OCI-LY1 (cell line): Measurements from ENCODE around the gene ZNF777.

ENCODE experiments used
- H2AFZ ChIP-seq: fragments of 200-600 bp; sonication (generic), shearing (Covaris generic); 2 replicates; pipeline ENCODE4 v1.6.0; 2014; ENCODE audit warnings: antibody characterized with exemption, mild to moderate bottlenecking, low read length
- H3F3A ChIP-seq: fragments of 200-600 bp; sonication (generic), shearing (Covaris generic); 2 replicates; pipeline ENCODE4 v1.6.0; 2014; ENCODE audit warnings: mild to moderate bottlenecking, antibody characterized with exemption, low read length, moderate library complexity; ENCODE audit not compliant: insufficient read depth
- H3K27ac ChIP-seq: fragments of 200-600 bp; sonication (generic); 2 replicates; pipeline ENCODE4 v1.5.1; 2014; ENCODE audit warnings: low read length, mixed run types, mild to moderate bottlenecking, low read depth; ENCODE audit not compliant: poor library complexity, severe bottlenecking
- H3K27me3 ChIP-seq: fragments of 200-600 bp; sonication (generic); 2 replicates; pipeline ENCODE4 v1.6.0; 2014; ENCODE audit warnings: antibody characterized with exemption, mild to moderate bottlenecking, low read length, moderate library complexity; ENCODE audit not compliant: insufficient read depth
- H3K36me3 ChIP-seq: fragments of 200-600 bp; sonication (generic); 2 replicates; pipeline ENCODE4 v1.6.1; 2014; ENCODE audit warnings: mild to moderate bottlenecking, antibody characterized with exemption, low read length, moderate library complexity, mixed read lengths; ENCODE audit not compliant: insufficient read depth
- H3K4me1 ChIP-seq: fragments of 200-600 bp; sonication (generic); 2 replicates; pipeline ENCODE4 v1.5.1; 2014; ENCODE audit warnings: mild to moderate bottlenecking, low read length, moderate library complexity; ENCODE audit not compliant: insufficient read depth, severe bottlenecking
- H3K4me2 ChIP-seq: fragments of 200-600 bp; sonication (generic), shearing (Covaris generic); 2 replicates; pipeline ENCODE4 v1.6.1; 2014; ENCODE audit warnings: low read length
- H3K4me3 ChIP-seq: fragments of 200-600 bp; sonication (generic); 2 replicates; pipeline ENCODE4 v1.5.1; 2014; ENCODE audit warnings: low read length, low read depth, mild to moderate bottlenecking, mixed read lengths; ENCODE audit not compliant: poor library complexity, severe bottlenecking
- H3K79me2 ChIP-seq: fragments of 200-600 bp; shearing (Covaris generic); 2 replicates; pipeline ENCODE4 v1.6.1; 2016; ENCODE audit warnings: mixed run types, low read length, mixed read lengths; ENCODE audit not compliant: insufficient read depth
- H3K9ac ChIP-seq: fragments of 200-600 bp; sonication (generic), shearing (Covaris generic); 2 replicates; pipeline ENCODE4 v1.6.1; 2014; ENCODE audit warnings: mild to moderate bottlenecking, low read length, mixed read lengths
- H3K9me2 ChIP-seq: fragments of 200-600 bp; sonication (generic), shearing (Covaris generic); 2 replicates; pipeline ENCODE4 v1.6.1; 2014; ENCODE audit warnings: low read depth, mild to moderate bottlenecking, low read length, mixed read lengths
- H3K9me3 ChIP-seq: fragments of 200-600 bp; shearing (Covaris generic); 2 replicates; pipeline ENCODE4 v1.6.1; 2014; ENCODE audit warnings: low read length, mixed read lengths
- H4K20me1 ChIP-seq: fragments of 200-600 bp; sonication (generic), shearing (Covaris generic); 2 replicates; pipeline ENCODE4 v1.6.0; 2016; ENCODE audit warnings: mild to moderate bottlenecking, low read length; ENCODE audit not compliant: insufficient read depth
- EZH2 ChIP-seq: fragments of 200-600 bp; sonication (generic), shearing (Covaris generic); IDR thresholded peaks from 2 replicates; pipeline ENCODE4 v1.8.0; 2017; ENCODE audit warnings: borderline replicate concordance, mixed run types, mild to moderate bottlenecking, antibody characterized with exemption, low read length, moderate library complexity, mixed read lengths
- TF ChIP-seq, protein P1 (sequence below): fragments of 200-600 bp; sonication (generic), shearing (Covaris generic); IDR thresholded peaks from 2 replicates; pipeline ENCODE4 v1.5.1; 2017; ENCODE audit warnings: mild to moderate bottlenecking, antibody characterized with exemption, low read length, moderate library complexity, mixed read lengths

Gene ZNF777

GRCh38 chr7:149468208-149468607 is 7.3 kb upstream of the ZNF777 start:
- Histone ChIP-seq H3K36me3 (peaks cover 16% of the 10 kb centered on the region), H4K20me1 (no peaks in the 10 kb centered on the region), H3K79me2 (no peaks in the 10 kb centered on the region), H3K4me3 (no peak overlapping the region), H3K9me2 (no peaks in the 10 kb centered on the region), H3F3A (no peaks in the 10 kb centered on the region), H3K9me3 (peaks cover 21% of the 10 kb centered on the region), H3K27ac (no peak overlapping the region), H3K27me3 (peaks cover 11% of the 10 kb centered on the region; the same call in 1 of the 2 replicates), H3K9ac (no peak overlapping the region), H3K4me2 (no peak overlapping the region), H2AFZ (no peak overlapping the region), H3K4me1 (no peaks in the 10 kb centered on the region)
- no peak for TF ChIP-seq EZH2
- TF ChIP-seq, protein P1, sequence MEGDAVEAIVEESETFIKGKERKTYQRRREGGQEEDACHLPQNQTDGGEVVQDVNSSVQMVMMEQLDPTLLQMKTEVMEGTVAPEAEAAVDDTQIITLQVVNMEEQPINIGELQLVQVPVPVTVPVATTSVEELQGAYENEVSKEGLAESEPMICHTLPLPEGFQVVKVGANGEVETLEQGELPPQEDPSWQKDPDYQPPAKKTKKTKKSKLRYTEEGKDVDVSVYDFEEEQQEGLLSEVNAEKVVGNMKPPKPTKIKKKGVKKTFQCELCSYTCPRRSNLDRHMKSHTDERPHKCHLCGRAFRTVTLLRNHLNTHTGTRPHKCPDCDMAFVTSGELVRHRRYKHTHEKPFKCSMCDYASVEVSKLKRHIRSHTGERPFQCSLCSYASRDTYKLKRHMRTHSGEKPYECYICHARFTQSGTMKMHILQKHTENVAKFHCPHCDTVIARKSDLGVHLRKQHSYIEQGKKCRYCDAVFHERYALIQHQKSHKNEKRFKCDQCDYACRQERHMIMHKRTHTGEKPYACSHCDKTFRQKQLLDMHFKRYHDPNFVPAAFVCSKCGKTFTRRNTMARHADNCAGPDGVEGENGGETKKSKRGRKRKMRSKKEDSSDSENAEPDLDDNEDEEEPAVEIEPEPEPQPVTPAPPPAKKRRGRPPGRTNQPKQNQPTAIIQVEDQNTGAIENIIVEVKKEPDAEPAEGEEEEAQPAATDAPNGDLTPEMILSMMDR: peak; percentile 52; the same call in 1 of the 2 replicates

- Histone ChIP-seq H2AFZ (no peak overlapping the region), H3K27ac (no peak overlapping the region), H3K79me2 (no peaks in the 10 kb centered on the region), H3K9me3 (peaks cover 21% of the 10 kb centered on the region), H3K4me3 (no peak overlapping the region), H3K9me2 (no peaks in the 10 kb centered on the region), H3K4me2 (no peak overlapping the region), H4K20me1 (no peaks in the 10 kb centered on the region), H3K4me1 (no peaks in the 10 kb centered on the region), H3K27me3 (peaks cover 11% of the 10 kb centered on the region; the same call in 1 of the 2 replicates), H3F3A (no peaks in the 10 kb centered on the region), H3K36me3 (peaks cover 10% of the 10 kb centered on the region; the same call in 1 of the 2 replicates), H3K9ac (no peak overlapping the region)
- TF ChIP-seq, protein P1: no peak
- no peak for TF ChIP-seq EZH2
These were observed 6.5 kb upstream of the ZNF777 start for GRCh38 chr7:149467321-149467859.

DNA sequence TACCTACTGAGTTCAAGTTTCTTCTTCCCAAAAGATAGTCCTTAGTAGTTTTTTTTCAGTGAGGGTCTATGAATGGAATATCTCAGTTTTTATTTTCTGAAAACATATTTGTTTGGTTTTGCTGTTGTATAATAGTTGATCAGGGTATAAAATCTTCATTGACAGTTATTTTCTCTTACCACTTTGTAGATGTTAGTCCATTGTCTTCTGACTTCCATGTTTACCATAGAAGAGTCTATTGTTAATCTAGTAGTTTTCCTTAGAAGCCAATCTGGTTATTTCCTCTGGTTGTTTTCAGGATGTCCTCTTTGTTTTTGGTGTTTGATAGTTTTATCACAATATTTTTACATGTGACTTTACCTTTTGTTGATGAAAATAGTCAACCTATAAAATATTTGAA is 5.5 kb upstream of the ZNF777 start:
- TF ChIP-seq EZH2: no peak
- TF ChIP-seq, protein P1: no peak
- no peak overlapping the region for H3K9ac ChIP-seq
- H3K27me3 ChIP-seq: peaks cover 11% of the 10 kb centered on the region; the same call in 1 of the 2 replicates
- no peaks in the 10 kb centered on the region for H3K79me2 ChIP-seq
- H3K4me3 ChIP-seq: no peak overlapping the region
- H3K4me1 ChIP-seq: no peaks in the 10 kb centered on the region
- H3K9me3 ChIP-seq: peaks cover 21% of the 10 kb centered on the region
- H3K36me3 ChIP-seq: peaks cover under 1% of the 10 kb centered on the region; the same call in 1 of the 2 replicates
- H3F3A ChIP-seq: no peaks in the 10 kb centered on the region
- no peaks in the 10 kb centered on the region for H3K9me2 ChIP-seq
- no peak overlapping the region for H3K27ac ChIP-seq
- no peak overlapping the region for H3K4me2 ChIP-seq
- no peak overlapping the region for H2AFZ ChIP-seq
- no peaks in the 10 kb centered on the region for H4K20me1 ChIP-seq
